ENCODE data around the gene LRRC45. TPM values are rescaled to one million over a fixed set of nuclear protein-coding genes. Genes with fewer than 3 reads are reported as not detected.
A peak's percentile ranks its signal among the peaks of the same experiment; 100 is the strongest.

The LRRC45 gene
- total RNA-seq, 1 experiment from 2014 or later: 40.1 TPM

GRCh38 chr17:81977211-81977808, 45.8 kb upstream of the LRRC45 start, which contains the start of gene ASPSCR1 (continued):
- TF ChIP-seq RAD21 (IDR thresholded peaks at IDR 0.05; ENCODE audit: low read depth): no peak
- no peak for TF ChIP-seq ZNF274 (IDR thresholded peaks at IDR 0.05; ENCODE audit: low read depth, low read length)
- TF ChIP-seq MAX (IDR thresholded peaks at IDR 0.05): peak; percentile 99

- no peak for TF ChIP-seq MAX (IDR thresholded peaks at IDR 0.05)
- TF ChIP-seq JUND (IDR thresholded peaks at IDR 0.05): no peak
- TF ChIP-seq EGR1 (IDR thresholded peaks at IDR 0.05; ENCODE audit: low read depth): no peak
- TF ChIP-seq CTCF (IDR thresholded peaks at IDR 0.05 in 2 of 3, conservative IDR thresholded peaks at IDR 0.05 in 1 of 3; ENCODE audit: borderline replicate concordance in 1 of 3, insufficient read depth in 1 of 3, low read depth in 2 of 3, low read length in 2 of 3): no peak
- TF ChIP-seq TCF7L2 (IDR thresholded peaks at IDR 0.05; ENCODE audit: borderline replicate concordance, extremely low read depth, insufficient read depth, insufficient read length): no peak
- no peak for TF ChIP-seq POLR2A (IDR thresholded peaks at IDR 0.05; ENCODE audit: borderline replicate concordance, extremely low read depth, insufficient read depth, insufficient read length)
- no peak for TF ChIP-seq ZBTB33 (IDR thresholded peaks at IDR 0.05; ENCODE audit: extremely low read depth, insufficient replicate concordance, low read length)
- no peak for TF ChIP-seq ATF3 (IDR thresholded peaks at IDR 0.05)
- no peak for TF ChIP-seq ZFX (IDR thresholded peaks at IDR 0.05)
- no peak for TF ChIP-seq EZH2phosphoT487 (IDR thresholded peaks at IDR 0.05; ENCODE audit: borderline replicate concordance)
- no peak for TF ChIP-seq CBX3 (IDR thresholded peaks at IDR 0.05; ENCODE audit: low read depth)
- TF ChIP-seq RAD21 (IDR thresholded peaks at IDR 0.05; ENCODE audit: low read depth): no peak
- no peak for TF ChIP-seq ELF1 (IDR thresholded peaks at IDR 0.05; ENCODE audit: borderline replicate concordance, low read depth)
- no peak for TF ChIP-seq POLR2AphosphoS5 (IDR thresholded peaks at IDR 0.05; ENCODE audit: low read depth, low read length)
- ChIA-PET RAD21 (ENCODE audit: low non-redundant PET in 1 of 2, low total read pairs in 2 of 2, uncharacterized antibody in 2 of 2, unreplicated experiment in 2 of 2) (interaction anchor here in 1 of 2 experiments (0.5 kb wide), 1 partner anchor 51 kb away, joined by 3 read pairs; the partner anchor contains the start of gene MAFG), CTCF (no interaction called here), POLR2A (interaction anchor here (1.0 kb wide), 1 partner anchor 11 kb away, joined by 4 read pairs; no protein-coding TSS in a partner anchor)
- Histone ChIP-seq H4K20me1 (ENCODE audit: insufficient read depth) (no peaks in the 10 kb centered on the region), H3K9ac (ENCODE audit: low read length) (peak overlapping the region; percentile 95), H3K4me1 (ENCODE audit: control insufficient read depth in 1 of 2, insufficient read depth in 2 of 2, low read length in 2 of 2) (peaks cover 12 to 41% of the 10 kb centered on the region in 2 experiments), H3K9me3 (ENCODE audit: control insufficient read depth in 1 of 2, insufficient read depth in 1 of 2, low read depth in 1 of 2, low read length in 2 of 2) (no peaks in the 10 kb centered on the region), H3K79me2 (ENCODE audit: insufficient read depth, low read length) (no peaks in the 10 kb centered on the region; the same call in 1 of the 2 replicates), H3K4me3 (replicated peaks in 1 of 2; ENCODE audit: low read depth in 1 of 2, low read length in 2 of 2) (peak overlapping the region; percentile 78 to 92), H3K9me2 (ENCODE audit: insufficient read depth) (no peaks in the 10 kb centered on the region), H3K4me2 (ENCODE audit: low read length) (peak overlapping the region; percentile 98), H3K27me3 (ENCODE audit: insufficient read depth, low read length) (no peaks in the 10 kb centered on the region), H2AFZ (ENCODE audit: low read depth, low read length, poor library complexity, severe bottlenecking) (no peak overlapping the region), H3K27ac (ENCODE audit: low read depth, low read length) (peak overlapping the region; percentile 94; the same call in 1 of the 2 replicates), H3K36me3 (ENCODE audit: control insufficient read depth in 1 of 2, insufficient read depth in 2 of 2, low read length in 2 of 2) (peaks cover 2 to 9% of the 10 kb centered on the region in 2 experiments; a peak in 3 of 4 replicates)
- no TSS peak for BruUV-seq (replicated peaks)
- intact Hi-C loops (cut with micrococcal nuclease): no loop called here
- no peak for ATAC-seq
- DNase-seq (ENCODE audit: low read depth, low spot score): no peak
These were observed 44.4 kb upstream of the LRRC45 start for GRCh38 chr17:81978524-81979298.
